SH-SY5Y (cell line): ENCODE data around the gene ANKS3.

Experiments used
- GATA2 ChIP-seq: IDR thresholded peaks from 2 replicates; pipeline ENCODE4 v1.6.1; 2011; ENCODE audit warnings: mild to moderate bottlenecking, low read depth, low read length
- GATA3 ChIP-seq: IDR thresholded peaks from 2 replicates; pipeline ENCODE4 v1.6.1; 2011; ENCODE audit warnings: low read depth, mild to moderate bottlenecking, low read length, moderate library complexity

The ANKS3 gene

DNA sequence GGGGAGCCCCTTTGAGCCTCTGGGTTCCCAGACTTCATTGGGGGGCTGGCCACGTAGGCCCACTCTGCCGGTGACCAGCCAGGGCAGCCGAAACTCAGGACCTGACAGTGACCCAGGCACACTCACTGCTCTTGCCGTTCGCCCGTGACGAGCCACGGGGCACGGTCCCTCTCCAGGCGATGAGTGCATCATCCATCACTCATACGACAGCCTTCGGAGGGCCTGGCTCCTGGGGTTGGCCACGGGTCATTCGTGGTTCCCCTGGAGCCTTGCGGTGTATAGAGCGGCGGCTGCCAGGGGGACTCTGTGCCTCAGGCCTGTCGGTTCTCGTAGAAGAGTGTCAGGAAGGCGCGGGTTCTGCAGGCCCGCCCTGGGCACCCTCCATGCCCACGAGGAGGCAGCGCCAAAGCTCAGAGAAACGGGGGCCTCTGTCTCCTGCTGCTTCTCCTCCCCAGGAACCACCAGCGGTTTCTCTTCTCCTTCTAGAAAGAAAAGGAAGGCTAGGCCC is 51.9 kb downstream of the ANKS3 start:
- no peak for TF ChIP-seq GATA3
- no peak for TF ChIP-seq GATA2

DNA sequence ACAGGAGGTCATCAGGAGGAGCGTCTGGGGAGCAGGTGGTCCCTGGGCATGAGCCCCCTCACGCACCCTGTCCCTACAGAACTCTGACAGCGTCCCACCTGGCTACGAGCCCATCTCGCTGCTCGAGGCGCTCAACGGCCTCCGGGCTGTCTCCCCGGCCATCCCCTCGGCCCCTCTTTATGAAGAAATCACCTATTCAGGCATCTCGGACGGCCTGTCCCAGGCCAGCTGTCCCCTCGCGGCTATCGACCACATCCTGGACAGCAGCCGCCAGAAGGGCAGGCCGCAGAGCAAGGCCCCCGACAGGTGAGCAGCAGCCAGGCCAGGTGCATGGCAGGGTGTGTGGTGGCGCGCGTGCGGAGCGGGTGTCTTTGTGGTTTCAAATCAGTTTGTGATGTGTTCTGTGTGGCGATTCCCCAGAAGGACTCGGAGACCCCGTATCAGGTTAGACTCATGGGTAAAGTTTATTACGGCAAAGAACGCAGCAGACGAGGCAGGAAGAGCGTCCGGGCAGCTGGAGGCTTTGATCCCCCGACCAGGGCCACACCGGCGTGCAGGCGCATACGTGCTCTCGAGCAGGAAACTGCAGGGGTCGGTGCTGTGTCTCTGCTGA is 52.5 kb downstream of the ANKS3 start:
- TF ChIP-seq GATA2 (no peak), GATA3 (no peak)

DNA sequence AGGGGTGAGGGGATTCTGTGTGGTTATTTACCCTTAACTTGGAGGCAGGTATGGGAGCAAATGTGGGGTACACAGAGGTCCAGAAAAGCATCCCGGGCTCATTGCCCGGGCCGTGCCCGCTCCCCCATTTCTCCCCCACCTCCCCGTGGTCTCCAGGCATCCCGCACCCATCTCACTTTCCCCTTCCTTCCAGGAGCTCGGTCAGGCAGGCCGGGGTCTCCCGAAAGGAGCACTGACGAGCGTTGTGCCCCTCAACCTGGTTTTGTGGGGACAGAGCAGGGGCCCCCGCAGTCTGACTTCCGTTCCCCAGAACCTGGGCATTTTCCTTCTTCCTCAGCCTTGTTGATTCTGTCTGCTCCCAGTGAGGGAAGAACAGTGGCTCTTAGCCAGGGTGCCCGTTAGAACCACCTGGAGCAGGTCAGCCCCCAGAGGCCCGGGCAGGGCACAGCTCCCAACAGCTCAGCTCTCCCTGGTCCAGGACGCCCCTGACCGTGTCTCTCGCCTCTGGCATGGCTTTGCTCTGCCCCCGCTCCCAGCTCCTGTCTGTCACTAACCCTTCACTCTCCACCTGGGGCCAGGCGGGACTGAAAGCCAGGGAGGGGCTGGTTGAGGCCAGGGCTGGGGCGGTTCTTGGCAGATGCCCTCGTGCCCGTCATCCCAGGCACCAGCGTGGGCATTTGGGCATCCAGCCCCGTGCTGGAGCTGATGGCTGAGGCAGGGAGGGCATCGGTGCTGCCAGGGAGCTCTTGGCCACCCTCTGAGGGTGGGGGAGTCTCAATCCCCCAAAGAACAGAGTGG is 53.2 kb downstream of the ANKS3 start:
- TF ChIP-seq GATA2: no peak
- no peak for TF ChIP-seq GATA3

DNA sequence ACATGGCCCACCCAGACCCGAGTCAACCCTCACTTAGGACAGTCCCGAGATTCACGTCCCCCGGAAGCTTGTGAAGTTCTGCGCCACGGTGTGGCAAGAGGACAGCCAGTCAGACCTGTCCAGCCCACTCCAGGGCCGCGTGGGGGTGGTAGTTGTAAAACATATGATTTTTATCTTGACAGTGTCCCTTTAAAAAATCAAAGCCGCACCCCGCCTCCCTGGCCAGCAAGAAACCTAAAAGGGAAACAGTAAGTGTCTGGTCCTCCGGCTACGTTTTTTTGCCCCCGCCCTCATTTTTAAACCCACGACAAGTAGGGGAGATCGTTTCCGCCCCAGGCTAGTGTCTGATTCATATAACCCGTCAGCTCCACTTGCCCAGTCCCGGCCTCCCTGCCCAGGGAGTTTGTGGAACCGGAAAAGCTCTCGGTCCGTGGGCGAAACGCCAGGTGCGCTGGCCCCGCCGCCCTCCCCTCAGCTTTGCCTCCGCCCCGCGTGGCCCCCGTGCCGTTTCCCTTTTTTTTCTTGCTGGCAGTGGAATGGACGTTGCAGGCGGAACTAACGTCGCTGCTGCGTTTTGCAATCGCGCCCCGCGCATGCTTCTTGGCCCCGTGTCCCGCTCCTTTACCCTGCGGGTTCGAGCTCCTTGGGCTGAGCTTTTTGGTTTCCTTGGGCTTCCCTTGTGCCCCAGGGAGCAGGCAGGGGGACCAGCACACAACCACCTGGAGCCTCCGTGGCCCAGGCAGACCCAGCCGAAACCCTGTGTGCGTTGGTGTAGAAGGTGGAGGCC is 54.0 kb downstream of the ANKS3 start:
- TF ChIP-seq GATA2 (no peak), GATA3 (no peak)

DNA sequence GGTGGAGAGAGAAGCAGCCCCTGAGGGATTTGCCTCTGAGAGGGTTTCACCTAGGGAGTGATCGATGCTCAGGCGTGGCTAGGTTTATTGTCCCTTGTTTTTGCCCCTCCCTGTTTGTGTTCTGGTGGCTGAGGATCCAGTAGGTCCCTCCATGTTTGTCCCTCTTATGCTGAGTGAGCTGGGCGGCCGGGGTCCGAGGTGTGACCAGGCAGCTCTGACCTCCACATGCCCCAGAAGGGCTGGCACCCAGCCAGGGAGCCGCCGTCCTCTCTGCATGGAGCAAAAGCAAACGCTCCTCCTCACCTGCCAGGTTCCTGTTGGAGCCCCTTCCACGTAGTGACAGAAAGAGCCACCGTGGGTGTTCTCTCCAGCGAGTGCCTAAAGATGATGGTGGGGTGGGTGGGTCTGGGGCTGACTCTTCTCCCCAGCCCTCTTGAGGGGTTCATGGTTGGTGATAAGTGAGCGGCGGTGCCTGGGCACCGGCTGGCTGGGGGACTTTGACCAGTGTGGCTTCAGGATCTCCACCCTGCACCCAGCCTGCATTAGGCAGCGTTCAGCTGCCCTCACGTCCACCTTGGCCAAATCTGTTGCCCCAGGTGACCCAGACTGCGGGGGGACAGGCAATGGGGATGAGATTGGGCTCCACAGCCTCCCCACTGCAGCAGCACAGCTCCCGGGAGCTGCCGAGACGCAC is 54.8 kb downstream of the ANKS3 start:
- TF ChIP-seq GATA2 (no peak), GATA3 (no peak)

GRCh38 chr16:4678596-4678995 is 55.5 kb downstream of the ANKS3 start:
- TF ChIP-seq GATA3 (no peak), GATA2 (no peak)

DNA sequence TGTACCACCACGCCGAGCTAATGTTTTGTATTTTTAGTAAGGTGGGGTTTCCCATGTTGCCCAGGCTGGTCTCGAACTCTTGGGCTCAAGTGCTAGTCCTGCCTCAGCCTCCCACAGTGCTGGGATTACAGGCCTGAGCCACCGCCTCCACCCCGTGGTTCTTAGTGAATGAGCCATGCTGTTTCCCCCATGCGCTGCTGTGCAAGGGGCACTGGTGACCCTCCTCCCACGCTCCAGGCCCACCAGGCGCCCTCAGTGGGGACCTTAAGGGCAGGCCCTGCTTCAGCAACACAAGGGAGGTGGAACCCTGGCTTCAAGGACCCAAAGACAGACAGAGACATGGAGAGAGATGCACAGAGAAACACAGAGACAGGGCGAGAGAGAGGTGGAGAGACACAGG is 56.1 kb downstream of the ANKS3 start:
- no peak for TF ChIP-seq GATA2
- no peak for TF ChIP-seq GATA3

GRCh38 chr16:4677390-4677789 is 56.7 kb downstream of the ANKS3 start:
- TF ChIP-seq GATA3 (no peak), GATA2 (no peak)

DNA sequence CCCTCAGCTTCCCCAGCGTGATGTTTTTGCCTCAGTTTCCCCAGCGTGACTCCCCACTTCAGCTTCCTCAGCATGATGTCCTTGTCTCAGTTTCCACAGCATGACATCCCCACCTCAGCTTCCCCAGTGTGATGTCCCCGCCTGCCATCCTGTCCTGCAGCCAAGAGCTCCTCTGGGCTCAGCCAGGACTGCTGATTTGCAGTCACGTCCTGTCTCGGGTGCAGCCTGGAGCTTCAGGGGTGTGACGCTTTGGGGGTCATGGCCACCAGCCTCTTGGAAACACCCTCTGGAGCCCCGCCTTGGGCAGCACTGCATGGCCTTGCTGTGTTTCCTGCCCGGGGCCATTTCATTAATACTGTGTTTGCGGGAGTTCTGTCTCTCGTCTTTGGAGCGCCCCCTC is 57.2 kb downstream of the ANKS3 start:
- TF ChIP-seq GATA2 (no peak), GATA3 (no peak)

DNA sequence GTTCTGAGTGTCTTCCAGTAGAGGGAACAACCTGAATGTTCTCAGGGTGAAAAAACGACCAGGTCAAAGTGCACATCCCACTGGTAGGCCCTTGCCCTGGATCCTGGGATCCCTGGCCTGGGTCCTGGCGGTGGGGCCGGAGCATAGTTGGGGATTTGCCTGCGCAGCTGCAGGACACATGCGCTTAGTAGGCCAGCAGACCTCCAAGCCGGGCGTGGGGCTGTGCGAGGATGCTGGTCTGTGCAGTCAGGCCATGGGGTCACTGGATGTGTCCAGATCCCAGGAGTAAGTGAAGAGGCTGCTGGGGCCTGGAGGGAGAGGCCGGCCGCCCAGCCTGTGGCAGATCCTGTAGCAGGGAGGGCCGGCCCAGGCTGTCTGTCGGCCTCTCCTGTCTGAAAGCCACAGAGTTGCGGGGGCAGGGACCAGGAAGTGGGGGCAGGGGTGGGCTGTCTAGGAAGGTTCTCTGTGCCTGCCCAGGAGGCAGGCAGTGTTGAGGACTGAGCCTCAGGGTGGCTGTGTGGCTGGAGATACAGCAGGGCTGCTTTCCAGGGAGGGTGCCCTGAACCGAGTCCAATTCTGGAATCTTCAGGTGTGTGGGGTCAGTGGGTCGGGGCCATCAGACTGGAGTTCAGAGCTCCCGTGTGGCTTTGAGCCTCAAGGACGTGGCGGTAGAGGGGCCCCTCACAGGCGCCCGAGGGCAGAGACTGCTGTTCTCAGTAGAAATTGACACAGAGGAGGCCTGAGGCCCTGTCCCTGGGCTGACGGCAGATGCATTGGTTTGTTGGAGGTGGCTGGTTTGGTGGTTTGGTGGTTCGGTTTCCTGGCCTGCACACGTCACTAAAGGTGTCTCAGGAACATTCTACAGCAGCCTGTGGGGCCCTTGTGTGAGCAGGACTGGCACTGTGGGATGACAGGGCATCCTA is 57.9 kb downstream of the ANKS3 start:
- TF ChIP-seq GATA3: no peak
- TF ChIP-seq GATA2: no peak

- no peak for TF ChIP-seq GATA2
- no peak for TF ChIP-seq GATA3
These were observed 59.0 kb downstream of the ANKS3 start for GRCh38 chr16:4674926-4675530.

- no peak for TF ChIP-seq GATA2
- TF ChIP-seq GATA3: no peak
These were observed 60.6 kb downstream of the ANKS3 start for GRCh38 chr16:4673387-4674046.
